KMS-11 (cell line): ENCODE data around the gene TBCD.

Experiments
- H2AFZ ChIP-seq: fragments of 200-600 bp; sonication (generic); 2 replicates; pipeline ENCODE4 v1.6.1; 2016; ENCODE audit warnings: antibody characterized with exemption, mixed run types, low read depth
- H3K27ac ChIP-seq: fragments of 200-600 bp; sonication (generic); 2 replicates; pipeline ENCODE4 v1.6.1; 2016; ENCODE audit warnings: mild to moderate bottlenecking, mixed run types
- H3K27me3 ChIP-seq: fragments of 200-600 bp; sonication (generic); 2 replicates; pipeline ENCODE4 v1.6.1; 2017; ENCODE audit warnings: mild to moderate bottlenecking, low read depth, mixed run types, moderate library complexity; ENCODE audit not compliant: insufficient read depth
- H3K36me3 ChIP-seq: fragments of 200-600 bp; sonication (generic); 2 replicates; pipeline ENCODE4 v1.6.1; 2017; ENCODE audit warnings: mild to moderate bottlenecking, mixed run types; ENCODE audit not compliant: insufficient read depth
- H3K4me1 ChIP-seq: fragments of 200-600 bp; sonication (generic); 2 replicates; pipeline ENCODE4 v1.6.1; 2016; ENCODE audit warnings: mild to moderate bottlenecking, low read depth, mixed run types; ENCODE audit not compliant: poor library complexity, severe bottlenecking
- H3K4me2 ChIP-seq: fragments of 200-600 bp; sonication (generic); 2 replicates; pipeline ENCODE4 v1.7.0; 2016; ENCODE audit warnings: mild to moderate bottlenecking, mixed run types
- H3K4me3 ChIP-seq: fragments of 200-600 bp; sonication (generic); IDR thresholded peaks from 2 replicates; pipeline ENCODE4 v1.6.1; 2017; ENCODE audit warnings: low read depth, low read length, mixed read lengths; ENCODE audit not compliant: insufficient read depth
- H3K79me2 ChIP-seq: fragments of 200-600 bp; sonication (generic); 2 replicates; pipeline ENCODE4 v1.6.1; 2016; ENCODE audit warnings: low read depth, mixed run types; ENCODE audit not compliant: insufficient read depth
- H3K9ac ChIP-seq: fragments of 200-600 bp; sonication (generic); 2 replicates; pipeline ENCODE4 v1.6.1; 2016; ENCODE audit warnings: mild to moderate bottlenecking, mixed run types
- H4K20me1 ChIP-seq: fragments of 200-600 bp; sonication (generic); 2 replicates; pipeline ENCODE4 v1.6.1; 2016; ENCODE audit warnings: mild to moderate bottlenecking, mixed run types; ENCODE audit not compliant: insufficient read depth
- TF ChIP-seq, protein P1 (sequence below): fragments of 200-600 bp; sonication (generic); conservative IDR thresholded peaks from 2 replicates; pipeline ENCODE4 v1.6.1; 2017; ENCODE audit warnings: low read depth, mild to moderate bottlenecking, antibody characterized with exemption, low read length, moderate library complexity, mixed read lengths

The TBCD gene

DNA sequence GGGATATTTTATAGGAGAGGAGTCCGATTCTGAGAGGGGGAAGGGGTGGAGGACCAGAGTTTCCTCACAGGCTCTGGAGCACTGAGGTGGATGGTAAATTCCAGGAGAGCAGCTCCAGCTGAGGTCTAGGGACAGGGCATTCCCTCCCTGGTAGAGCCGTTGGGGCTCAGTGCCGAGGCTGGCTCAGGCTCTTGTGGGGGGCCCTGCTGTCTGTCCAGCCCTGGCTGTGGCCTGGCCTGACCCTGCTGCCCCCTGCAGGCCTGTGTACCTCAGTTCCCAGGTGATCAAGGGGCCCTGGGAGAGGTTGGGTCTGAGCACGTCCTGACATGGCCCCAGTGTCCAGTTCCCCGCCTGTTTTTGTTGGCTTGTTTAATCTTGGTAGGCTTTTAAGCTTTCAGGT is 71.1 kb downstream of the TBCD start:
- H3K4me2 ChIP-seq, result no peak overlapping the region
- H3K4me1 ChIP-seq, result no peaks in the 10 kb centered on the region
- H4K20me1 ChIP-seq, result no peaks in the 10 kb centered on the region
- no peak overlapping the region for H2AFZ ChIP-seq
- H3K9ac ChIP-seq, result no peak overlapping the region
- no peak overlapping the region for H3K4me3 ChIP-seq
- no peaks in the 10 kb centered on the region; the same call in 1 of the 2 replicates for H3K36me3 ChIP-seq
- no peaks in the 10 kb centered on the region for H3K27me3 ChIP-seq
- no peak overlapping the region for H3K27ac ChIP-seq
- H3K79me2 ChIP-seq, result no peaks in the 10 kb centered on the region
- TF ChIP-seq, protein P1, sequence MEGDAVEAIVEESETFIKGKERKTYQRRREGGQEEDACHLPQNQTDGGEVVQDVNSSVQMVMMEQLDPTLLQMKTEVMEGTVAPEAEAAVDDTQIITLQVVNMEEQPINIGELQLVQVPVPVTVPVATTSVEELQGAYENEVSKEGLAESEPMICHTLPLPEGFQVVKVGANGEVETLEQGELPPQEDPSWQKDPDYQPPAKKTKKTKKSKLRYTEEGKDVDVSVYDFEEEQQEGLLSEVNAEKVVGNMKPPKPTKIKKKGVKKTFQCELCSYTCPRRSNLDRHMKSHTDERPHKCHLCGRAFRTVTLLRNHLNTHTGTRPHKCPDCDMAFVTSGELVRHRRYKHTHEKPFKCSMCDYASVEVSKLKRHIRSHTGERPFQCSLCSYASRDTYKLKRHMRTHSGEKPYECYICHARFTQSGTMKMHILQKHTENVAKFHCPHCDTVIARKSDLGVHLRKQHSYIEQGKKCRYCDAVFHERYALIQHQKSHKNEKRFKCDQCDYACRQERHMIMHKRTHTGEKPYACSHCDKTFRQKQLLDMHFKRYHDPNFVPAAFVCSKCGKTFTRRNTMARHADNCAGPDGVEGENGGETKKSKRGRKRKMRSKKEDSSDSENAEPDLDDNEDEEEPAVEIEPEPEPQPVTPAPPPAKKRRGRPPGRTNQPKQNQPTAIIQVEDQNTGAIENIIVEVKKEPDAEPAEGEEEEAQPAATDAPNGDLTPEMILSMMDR, result peak; percentile 46

DNA sequence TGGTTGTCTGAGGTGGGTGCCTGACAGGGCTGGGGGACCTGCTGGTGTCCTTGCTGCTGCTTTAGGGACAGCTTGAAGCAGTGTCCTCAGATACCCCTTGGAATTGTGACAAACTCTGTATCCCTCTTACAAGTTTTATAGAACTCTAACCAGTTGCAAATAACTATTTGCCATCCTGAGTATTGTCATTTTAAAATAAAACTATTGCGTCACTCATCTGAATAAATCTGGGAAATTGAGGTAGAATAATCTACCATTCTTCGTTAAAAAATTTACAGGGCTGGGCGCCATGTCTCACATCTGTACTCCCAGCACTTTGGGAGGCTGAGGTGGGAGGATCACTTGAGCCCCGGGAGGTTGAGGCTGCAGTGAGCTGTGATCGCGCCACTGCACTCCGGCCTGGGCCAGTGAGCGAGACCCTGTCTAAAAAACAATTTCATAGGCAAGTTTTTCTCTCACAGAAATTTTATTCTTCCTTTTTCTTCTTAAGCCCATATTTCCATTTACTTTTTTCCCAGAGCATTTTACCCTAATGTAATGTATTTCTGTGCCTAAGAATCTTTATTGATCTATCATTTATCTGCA is 73.8 kb downstream of the TBCD start:
- Histone ChIP-seq H3K9ac (no peak overlapping the region), H3K27ac (no peak overlapping the region), H3K4me3 (no peak overlapping the region), H4K20me1 (no peaks in the 10 kb centered on the region), H3K4me1 (no peaks in the 10 kb centered on the region), H3K27me3 (no peaks in the 10 kb centered on the region), H3K4me2 (no peak overlapping the region), H3K36me3 (no peaks in the 10 kb centered on the region), H2AFZ (no peak overlapping the region), H3K79me2 (no peaks in the 10 kb centered on the region)
- TF ChIP-seq, protein P1, result no peak

DNA sequence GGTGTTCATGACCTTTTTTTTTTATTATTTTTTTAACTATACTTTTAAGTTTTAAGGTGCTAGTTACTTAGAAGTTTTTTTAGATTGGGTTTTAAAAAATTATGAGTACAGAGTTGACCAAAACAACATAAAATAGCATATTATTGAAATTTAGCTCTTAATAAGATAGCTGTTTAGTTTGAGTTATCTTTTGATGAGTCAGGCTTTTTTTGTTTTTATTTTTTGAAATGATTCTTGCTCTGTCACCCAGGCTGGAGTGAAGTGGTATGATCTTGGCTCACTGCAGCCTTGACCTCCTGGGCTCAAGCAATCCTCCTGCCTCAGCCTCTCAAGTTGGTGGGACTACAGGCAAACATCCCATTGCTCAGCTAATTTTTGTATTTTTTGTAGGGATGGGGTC is 74.3 kb downstream of the TBCD start:
- TF ChIP-seq, protein P1, result no peak

DNA sequence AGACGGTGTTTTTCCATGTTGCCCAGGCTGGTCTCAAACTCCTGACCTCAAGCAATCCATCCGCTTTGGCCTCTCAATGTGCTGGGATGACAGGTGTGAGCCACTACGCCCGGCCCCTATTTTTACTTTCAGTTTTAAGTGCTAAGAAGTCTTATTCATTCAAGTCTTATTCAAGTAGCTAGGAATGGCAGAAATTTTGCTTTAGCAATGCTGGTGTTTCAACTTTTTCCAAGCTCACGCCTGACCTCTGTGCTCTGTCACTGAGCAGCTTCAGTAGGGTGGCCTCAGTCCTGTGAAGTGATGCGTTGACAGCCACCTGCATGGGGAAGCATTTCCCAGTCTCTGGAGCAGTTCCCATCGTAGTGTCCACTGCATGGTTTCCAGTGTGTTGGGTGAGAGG is 75.1 kb downstream of the TBCD start:
- Histone ChIP-seq H3K27me3 (no peaks in the 10 kb centered on the region), H2AFZ (no peak overlapping the region), H3K4me3 (no peak overlapping the region), H3K4me2 (no peak overlapping the region), H3K79me2 (no peaks in the 10 kb centered on the region), H3K4me1 (no peaks in the 10 kb centered on the region), H3K9ac (no peak overlapping the region), H3K36me3 (no peaks in the 10 kb centered on the region), H3K27ac (no peak overlapping the region), H4K20me1 (no peaks in the 10 kb centered on the region)
- TF ChIP-seq, protein P1, result no peak

More for the DNA sequence above, 74.3 kb downstream of the TBCD start:
- Histone ChIP-seq H3K36me3 (no peaks in the 10 kb centered on the region), H3K4me2 (no peak overlapping the region), H3K9ac (no peak overlapping the region), H3K27me3 (no peaks in the 10 kb centered on the region), H3K4me3 (no peak overlapping the region), H3K27ac (no peak overlapping the region), H3K79me2 (no peaks in the 10 kb centered on the region), H3K4me1 (no peaks in the 10 kb centered on the region), H4K20me1 (no peaks in the 10 kb centered on the region), H2AFZ (no peak overlapping the region)
